Measurements from ENCODE around the gene PTPRD. TPM values are rescaled to one million over a fixed set of nuclear protein-coding genes. Genes with fewer than 3 reads are reported as not detected.

Gene PTPRD
- polyA plus RNA-seq, 4 donors: 2.1 to 5.6 (median 3.9) TPM

- Histone ChIP-seq H3K4me1 (ENCODE audit: control insufficient read depth in 3 of 3, insufficient read depth in 2 of 3, low read depth in 1 of 3, low read length in 2 of 3) (no peaks in the 10 kb centered on the region), H3K9me3 (ENCODE audit: control insufficient read depth in 2 of 2, insufficient read depth in 1 of 2, low read depth in 1 of 2, low read length in 1 of 2) (no peaks in the 10 kb centered on the region), H3K27me3 (ENCODE audit: control insufficient read depth in 3 of 3, insufficient read depth in 3 of 3, low read length in 3 of 3) (no peaks in the 10 kb centered on the region), H3K36me3 (ENCODE audit: control insufficient read depth in 3 of 3, insufficient read depth in 2 of 3, low read depth in 1 of 3, low read length in 3 of 3) (no peaks in the 10 kb centered on the region), H3K4me3 (ENCODE audit: low read depth in 1 of 3, low read length in 3 of 3) (no peak overlapping the region), H3K27ac (ENCODE audit: low read depth in 1 of 3, low read length in 2 of 3) (no peak overlapping the region)
- DNase-seq (no peak), FAIRE-seq (no peak)
- WGBS, 3 donors: 88 to 96% (median 93%) methylated on average over 4 of the region's 4 CpGs
Measured at GRCh38 chr9:8589476-8589875, 2023.3 kb downstream of the PTPRD start.

- H3K36me3 ChIP-seq (ENCODE audit: control insufficient read depth in 3 of 3, insufficient read depth in 2 of 3, low read depth in 1 of 3, low read length in 3 of 3): no peaks in the 10 kb centered on the region
- FAIRE-seq (no peak), DNase-seq (no peak)
- no peaks in the 10 kb centered on the region for H3K27me3 ChIP-seq (ENCODE audit: control insufficient read depth in 3 of 3, insufficient read depth in 3 of 3, low read length in 3 of 3)
- WGBS, 3 donors: 74 to 90% (median 78%) methylated on average over 2 of the region's 2 CpGs
- no peaks in the 10 kb centered on the region for H3K4me1 ChIP-seq (ENCODE audit: control insufficient read depth in 3 of 3, insufficient read depth in 2 of 3, low read depth in 1 of 3, low read length in 2 of 3)
- no peak overlapping the region for H3K27ac ChIP-seq (ENCODE audit: low read depth in 1 of 3, low read length in 2 of 3)
- no peaks in the 10 kb centered on the region for H3K9me3 ChIP-seq (ENCODE audit: control insufficient read depth in 2 of 2, insufficient read depth in 1 of 2, low read depth in 1 of 2, low read length in 1 of 2)
- H3K4me3 ChIP-seq (ENCODE audit: low read depth in 1 of 3, low read length in 3 of 3): no peak overlapping the region
Measured at GRCh38 chr9:8585036-8585435, 2027.8 kb downstream of the PTPRD start.

GRCh38 chr9:8579661-8580060, 2033.1 kb downstream of the PTPRD start:
- no peaks in the 10 kb centered on the region for H3K4me1 ChIP-seq (ENCODE audit: control insufficient read depth in 3 of 3, insufficient read depth in 2 of 3, low read depth in 1 of 3, low read length in 2 of 3)
- FAIRE-seq: no peak
- DNase-seq: peak in 1 of 2 donors; percentile 10
- H3K9me3 ChIP-seq (ENCODE audit: control insufficient read depth in 2 of 2, insufficient read depth in 1 of 2, low read depth in 1 of 2, low read length in 1 of 2): no peaks in the 10 kb centered on the region
- H3K27me3 ChIP-seq (ENCODE audit: control insufficient read depth in 3 of 3, insufficient read depth in 3 of 3, low read length in 3 of 3): no peaks in the 10 kb centered on the region
- H3K27ac ChIP-seq (ENCODE audit: low read depth in 1 of 3, low read length in 2 of 3): no peak overlapping the region
- no peak overlapping the region for H3K4me3 ChIP-seq (ENCODE audit: low read depth in 1 of 3, low read length in 3 of 3)
- H3K36me3 ChIP-seq (ENCODE audit: control insufficient read depth in 3 of 3, insufficient read depth in 2 of 3, low read depth in 1 of 3, low read length in 3 of 3): no peaks in the 10 kb centered on the region
- WGBS, 3 donors: 11 to 66% (median 38%) methylated on average over 2 of the region's 2 CpGs

- no peaks in the 10 kb centered on the region for H3K4me1 ChIP-seq (ENCODE audit: control insufficient read depth in 3 of 3, insufficient read depth in 2 of 3, low read depth in 1 of 3, low read length in 2 of 3)
- H3K27me3 ChIP-seq (ENCODE audit: control insufficient read depth in 3 of 3, insufficient read depth in 3 of 3, low read length in 3 of 3): no peaks in the 10 kb centered on the region
- H3K4me3 ChIP-seq (ENCODE audit: low read depth in 1 of 3, low read length in 3 of 3): no peak overlapping the region
- H3K36me3 ChIP-seq (ENCODE audit: control insufficient read depth in 3 of 3, insufficient read depth in 2 of 3, low read depth in 1 of 3, low read length in 3 of 3): no peaks in the 10 kb centered on the region
- no peak overlapping the region for H3K27ac ChIP-seq (ENCODE audit: low read depth in 1 of 3, low read length in 2 of 3)
- FAIRE-seq (no peak), DNase-seq (no peak)
- no peaks in the 10 kb centered on the region for H3K9me3 ChIP-seq (ENCODE audit: control insufficient read depth in 2 of 2, insufficient read depth in 1 of 2, low read depth in 1 of 2, low read length in 1 of 2)
Measured at GRCh38 chr9:8576741-8577140, 2036.1 kb downstream of the PTPRD start.

GRCh38 chr9:8574846-8575245, 2038.0 kb downstream of the PTPRD start:
- Histone ChIP-seq H3K36me3 (ENCODE audit: control insufficient read depth in 3 of 3, insufficient read depth in 2 of 3, low read depth in 1 of 3, low read length in 3 of 3) (no peaks in the 10 kb centered on the region), H3K27ac (ENCODE audit: low read depth in 1 of 3, low read length in 2 of 3) (no peak overlapping the region), H3K27me3 (ENCODE audit: control insufficient read depth in 3 of 3, insufficient read depth in 3 of 3, low read length in 3 of 3) (no peaks in the 10 kb centered on the region), H3K9me3 (ENCODE audit: control insufficient read depth in 2 of 2, insufficient read depth in 1 of 2, low read depth in 1 of 2, low read length in 1 of 2) (no peaks in the 10 kb centered on the region), H3K4me1 (ENCODE audit: control insufficient read depth in 3 of 3, insufficient read depth in 2 of 3, low read depth in 1 of 3, low read length in 2 of 3) (no peaks in the 10 kb centered on the region), H3K4me3 (ENCODE audit: low read depth in 1 of 3, low read length in 3 of 3) (no peak overlapping the region)
- no peak for FAIRE-seq
- WGBS, 3 donors: 94 to 100% (median 98%) methylated on average over 4 of the region's 4 CpGs
- DNase-seq: no peak

- Histone ChIP-seq H3K9me3 (ENCODE audit: control insufficient read depth in 2 of 2, insufficient read depth in 1 of 2, low read depth in 1 of 2, low read length in 1 of 2) (no peaks in the 10 kb centered on the region), H3K4me3 (ENCODE audit: low read depth in 1 of 3, low read length in 3 of 3) (no peak overlapping the region), H3K36me3 (ENCODE audit: control insufficient read depth in 3 of 3, insufficient read depth in 2 of 3, low read depth in 1 of 3, low read length in 3 of 3) (no peaks in the 10 kb centered on the region), H3K27ac (ENCODE audit: low read depth in 1 of 3, low read length in 2 of 3) (no peak overlapping the region), H3K4me1 (ENCODE audit: control insufficient read depth in 3 of 3, insufficient read depth in 2 of 3, low read depth in 1 of 3, low read length in 2 of 3) (no peaks in the 10 kb centered on the region), H3K27me3 (ENCODE audit: control insufficient read depth in 3 of 3, insufficient read depth in 3 of 3, low read length in 3 of 3) (no peaks in the 10 kb centered on the region)
- FAIRE-seq (no peak), DNase-seq (peak in 1 of 2 donors; percentile 28)
Measured at GRCh38 chr9:8572209-8572608, 2040.6 kb downstream of the PTPRD start.

GRCh38 chr9:8571643-8572042, 2041.2 kb downstream of the PTPRD start:
- Histone ChIP-seq H3K27ac (ENCODE audit: low read depth in 1 of 3, low read length in 2 of 3) (no peak overlapping the region), H3K4me1 (ENCODE audit: control insufficient read depth in 3 of 3, insufficient read depth in 2 of 3, low read depth in 1 of 3, low read length in 2 of 3) (no peaks in the 10 kb centered on the region), H3K36me3 (ENCODE audit: control insufficient read depth in 3 of 3, insufficient read depth in 2 of 3, low read depth in 1 of 3, low read length in 3 of 3) (no peaks in the 10 kb centered on the region), H3K9me3 (ENCODE audit: control insufficient read depth in 2 of 2, insufficient read depth in 1 of 2, low read depth in 1 of 2, low read length in 1 of 2) (no peaks in the 10 kb centered on the region), H3K4me3 (ENCODE audit: low read depth in 1 of 3, low read length in 3 of 3) (no peak overlapping the region), H3K27me3 (ENCODE audit: control insufficient read depth in 3 of 3, insufficient read depth in 3 of 3, low read length in 3 of 3) (no peaks in the 10 kb centered on the region)
- WGBS, 3 donors: 77 to 86% (median 81%) methylated on average over 2 of the region's 2 CpGs
- DNase-seq: no peak
- no peak for FAIRE-seq

GRCh38 chr9:8570776-8571175, 2042.0 kb downstream of the PTPRD start:
- peak; percentile 18 to 53 for DNase-seq
- Histone ChIP-seq H3K9me3 (ENCODE audit: control insufficient read depth in 2 of 2, insufficient read depth in 1 of 2, low read depth in 1 of 2, low read length in 1 of 2) (no peaks in the 10 kb centered on the region), H3K27ac (ENCODE audit: low read depth in 1 of 3, low read length in 2 of 3) (no peak overlapping the region), H3K27me3 (ENCODE audit: control insufficient read depth in 3 of 3, insufficient read depth in 3 of 3, low read length in 3 of 3) (no peaks in the 10 kb centered on the region), H3K36me3 (ENCODE audit: control insufficient read depth in 3 of 3, insufficient read depth in 2 of 3, low read depth in 1 of 3, low read length in 3 of 3) (no peaks in the 10 kb centered on the region), H3K4me3 (ENCODE audit: low read depth in 1 of 3, low read length in 3 of 3) (no peak overlapping the region), H3K4me1 (ENCODE audit: control insufficient read depth in 3 of 3, insufficient read depth in 2 of 3, low read depth in 1 of 3, low read length in 2 of 3) (no peaks in the 10 kb centered on the region)
- no peak for FAIRE-seq
- 15 to 58% (median 33%) methylated on average over 3 of the region's 3 CpGs for WGBS, 3 donors

GRCh38 chr9:8569823-8570222, 2043.0 kb downstream of the PTPRD start:
- no peak for DNase-seq
- no peak overlapping the region for H3K27ac ChIP-seq (ENCODE audit: low read depth in 1 of 3, low read length in 2 of 3)
- H3K27me3 ChIP-seq (ENCODE audit: control insufficient read depth in 3 of 3, insufficient read depth in 3 of 3, low read length in 3 of 3): no peaks in the 10 kb centered on the region
- H3K4me3 ChIP-seq (ENCODE audit: low read depth in 1 of 3, low read length in 3 of 3): no peak overlapping the region
- no peaks in the 10 kb centered on the region for H3K9me3 ChIP-seq (ENCODE audit: control insufficient read depth in 2 of 2, insufficient read depth in 1 of 2, low read depth in 1 of 2, low read length in 1 of 2)
- FAIRE-seq: no peak
- WGBS, 3 donors: 77 to 93% (median 84%) methylated on average over 4 of the region's 4 CpGs
- H3K4me1 ChIP-seq (ENCODE audit: control insufficient read depth in 3 of 3, insufficient read depth in 2 of 3, low read depth in 1 of 3, low read length in 2 of 3): no peaks in the 10 kb centered on the region
- H3K36me3 ChIP-seq (ENCODE audit: control insufficient read depth in 3 of 3, insufficient read depth in 2 of 3, low read depth in 1 of 3, low read length in 3 of 3): no peaks in the 10 kb centered on the region
